HFFc6 (cell line): ENCODE measurements around the gene ZNF497. TPM values are rescaled to one million over a fixed set of nuclear protein-coding genes. Genes with fewer than 3 reads are reported as not detected.
A peak's percentile ranks its signal among the peaks of the same experiment; 100 is the strongest.
"Not testable (repeated sequence)": the region's sequence is repeated elsewhere in the genome, so short reads cannot be mapped to it uniquely, and the experiment has no call there.

ENCODE experiments used
- DNase-seq: peaks from one replicate; pipeline ENCODE4 v3.0.0-alpha.2; 2018
- H3K27ac Mint-ChIP-seq: 2 replicates; pipeline ENCODE4 v1.8.0; 2020; ENCODE audit warnings: mild to moderate bottlenecking, mixed read lengths
- H3K27me3 Mint-ChIP-seq: 2 replicates; pipeline ENCODE4 v1.8.0; 2021; ENCODE audit warnings: mild to moderate bottlenecking, moderate library complexity, mixed read lengths; ENCODE audit not compliant: insufficient read depth
- H3K36me3 Mint-ChIP-seq: 2 replicates; pipeline ENCODE4 v1.8.0; 2021; ENCODE audit warnings: low read depth, mixed read lengths
- H3K4me1 Mint-ChIP-seq: 2 replicates; pipeline ENCODE4 v1.8.0; 2020; ENCODE audit warnings: low read depth, mixed read lengths
- H3K4me3 Mint-ChIP-seq: 2 replicates; pipeline ENCODE4 v1.8.0; 2020; ENCODE audit warnings: mild to moderate bottlenecking, moderate library complexity, mixed read lengths
- H3K9me3 Mint-ChIP-seq: 2 replicates; pipeline ENCODE4 v1.8.0; 2020; ENCODE audit warnings: mild to moderate bottlenecking, mixed read lengths
- total RNA-seq, 6 experiments: library from RNA; stranded (reverse); fragmentation: NEBNext Ultra II Directional; extraction: Animal tissue kit (Norgen Biotek cat#: 25700); gene quantifications; 2 replicates in 1 of 6; 3 replicates in 5 of 6; pipeline ENCODE4 v1.2.3, GENCODE V29; 2021
- TF ChIP-seq, protein P1 (sequence below): fragments of 200-600 bp; sonication (generic); IDR thresholded peaks from 2 replicates; pipeline ENCODE4 v1.5.0; 2021; ENCODE audit warnings: antibody characterized with exemption, mild to moderate bottlenecking

ZNF497 gene
- total RNA-seq, 6 experiments from 2014 or later = 0.16 to 0.35 (median 0.27) TPM

DNA sequence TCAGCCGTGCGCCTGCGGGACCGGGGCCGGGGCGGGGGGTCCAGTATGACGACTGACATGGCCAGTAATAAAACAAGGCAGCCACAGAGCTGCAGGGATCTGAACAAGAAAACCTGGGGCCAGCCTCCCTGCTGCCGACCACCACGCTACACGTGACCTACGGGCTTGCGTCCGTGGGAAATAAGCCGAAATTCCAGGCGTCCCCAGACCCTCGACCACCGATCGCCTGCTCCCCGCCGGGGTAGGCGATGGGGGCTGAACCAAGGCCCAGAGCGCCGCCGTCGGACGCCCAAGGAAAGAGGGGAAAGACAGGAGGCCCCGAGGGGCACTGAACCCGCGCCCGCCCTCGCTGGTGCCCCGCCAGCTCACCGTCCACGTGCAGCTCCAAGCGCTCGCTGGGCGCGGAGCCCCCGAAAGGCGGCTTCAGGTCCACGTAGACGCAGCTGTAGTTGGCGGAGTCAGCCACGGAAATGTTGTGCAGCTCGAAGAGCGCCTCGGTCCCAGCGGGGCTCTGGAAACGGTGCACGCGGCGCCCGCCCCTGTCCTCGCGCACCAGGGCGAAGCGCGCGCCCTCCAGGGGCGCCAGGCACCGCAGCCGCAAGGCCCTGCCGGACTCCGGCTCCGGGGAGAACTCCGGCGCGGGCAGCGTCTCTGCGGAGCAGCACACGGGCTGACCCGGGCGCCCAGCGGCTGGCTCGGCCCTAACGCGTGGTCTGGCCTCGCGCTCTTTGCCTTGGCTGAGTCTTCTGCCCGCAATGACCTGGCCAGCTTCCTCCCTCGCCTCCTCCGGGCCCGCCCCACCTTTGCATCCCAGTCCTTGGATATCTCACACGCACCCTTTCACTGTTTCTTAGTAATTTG lies 12.3 kb downstream of the ZNF497 start:
- TF ChIP-seq, protein P1, sequence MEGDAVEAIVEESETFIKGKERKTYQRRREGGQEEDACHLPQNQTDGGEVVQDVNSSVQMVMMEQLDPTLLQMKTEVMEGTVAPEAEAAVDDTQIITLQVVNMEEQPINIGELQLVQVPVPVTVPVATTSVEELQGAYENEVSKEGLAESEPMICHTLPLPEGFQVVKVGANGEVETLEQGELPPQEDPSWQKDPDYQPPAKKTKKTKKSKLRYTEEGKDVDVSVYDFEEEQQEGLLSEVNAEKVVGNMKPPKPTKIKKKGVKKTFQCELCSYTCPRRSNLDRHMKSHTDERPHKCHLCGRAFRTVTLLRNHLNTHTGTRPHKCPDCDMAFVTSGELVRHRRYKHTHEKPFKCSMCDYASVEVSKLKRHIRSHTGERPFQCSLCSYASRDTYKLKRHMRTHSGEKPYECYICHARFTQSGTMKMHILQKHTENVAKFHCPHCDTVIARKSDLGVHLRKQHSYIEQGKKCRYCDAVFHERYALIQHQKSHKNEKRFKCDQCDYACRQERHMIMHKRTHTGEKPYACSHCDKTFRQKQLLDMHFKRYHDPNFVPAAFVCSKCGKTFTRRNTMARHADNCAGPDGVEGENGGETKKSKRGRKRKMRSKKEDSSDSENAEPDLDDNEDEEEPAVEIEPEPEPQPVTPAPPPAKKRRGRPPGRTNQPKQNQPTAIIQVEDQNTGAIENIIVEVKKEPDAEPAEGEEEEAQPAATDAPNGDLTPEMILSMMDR = no peak
- peaks cover 21% of the 10 kb centered on the region for H3K4me1 Mint-ChIP-seq

GRCh38 chr19:58349590-58349989 lies 13.0 kb downstream of the ZNF497 start:
- TF ChIP-seq, protein P1 = no peak
- DNase-seq = no peak
- peaks cover 21% of the 10 kb centered on the region for H3K4me1 Mint-ChIP-seq
- peaks cover 16% of the 10 kb centered on the region; the same call in 1 of the 2 replicates for H3K36me3 Mint-ChIP-seq
- no peak overlapping the region for H3K4me3 Mint-ChIP-seq
- peaks cover 4% of the 10 kb centered on the region; the same call in 1 of the 2 replicates for H3K9me3 Mint-ChIP-seq
- H3K27ac Mint-ChIP-seq = no peak overlapping the region
- peaks cover 9% of the 10 kb centered on the region for H3K27me3 Mint-ChIP-seq

More for the DNA sequence above, 12.3 kb downstream of the ZNF497 start:
- no peak for DNase-seq
- peaks cover 4% of the 10 kb centered on the region; the same call in 1 of the 2 replicates for H3K9me3 Mint-ChIP-seq
- H3K36me3 Mint-ChIP-seq = peaks cover 16% of the 10 kb centered on the region; the same call in 1 of the 2 replicates
- no peak overlapping the region for H3K27ac Mint-ChIP-seq
- peaks cover 9% of the 10 kb centered on the region for H3K27me3 Mint-ChIP-seq
- H3K4me3 Mint-ChIP-seq = no peak overlapping the region

GRCh38 chr19:58348080-58348479 lies 14.5 kb downstream of the ZNF497 start:
- H3K27me3 Mint-ChIP-seq, DNase-seq, H3K9me3 Mint-ChIP-seq: not testable (repeated sequence)
- peak overlapping the region; percentile 98 for H3K4me3 Mint-ChIP-seq
- peaks cover 16% of the 10 kb centered on the region; the same call in 1 of the 2 replicates for H3K36me3 Mint-ChIP-seq
- peak overlapping the region; percentile 71 for H3K27ac Mint-ChIP-seq
- H3K4me1 Mint-ChIP-seq = peaks cover 21% of the 10 kb centered on the region

DNA sequence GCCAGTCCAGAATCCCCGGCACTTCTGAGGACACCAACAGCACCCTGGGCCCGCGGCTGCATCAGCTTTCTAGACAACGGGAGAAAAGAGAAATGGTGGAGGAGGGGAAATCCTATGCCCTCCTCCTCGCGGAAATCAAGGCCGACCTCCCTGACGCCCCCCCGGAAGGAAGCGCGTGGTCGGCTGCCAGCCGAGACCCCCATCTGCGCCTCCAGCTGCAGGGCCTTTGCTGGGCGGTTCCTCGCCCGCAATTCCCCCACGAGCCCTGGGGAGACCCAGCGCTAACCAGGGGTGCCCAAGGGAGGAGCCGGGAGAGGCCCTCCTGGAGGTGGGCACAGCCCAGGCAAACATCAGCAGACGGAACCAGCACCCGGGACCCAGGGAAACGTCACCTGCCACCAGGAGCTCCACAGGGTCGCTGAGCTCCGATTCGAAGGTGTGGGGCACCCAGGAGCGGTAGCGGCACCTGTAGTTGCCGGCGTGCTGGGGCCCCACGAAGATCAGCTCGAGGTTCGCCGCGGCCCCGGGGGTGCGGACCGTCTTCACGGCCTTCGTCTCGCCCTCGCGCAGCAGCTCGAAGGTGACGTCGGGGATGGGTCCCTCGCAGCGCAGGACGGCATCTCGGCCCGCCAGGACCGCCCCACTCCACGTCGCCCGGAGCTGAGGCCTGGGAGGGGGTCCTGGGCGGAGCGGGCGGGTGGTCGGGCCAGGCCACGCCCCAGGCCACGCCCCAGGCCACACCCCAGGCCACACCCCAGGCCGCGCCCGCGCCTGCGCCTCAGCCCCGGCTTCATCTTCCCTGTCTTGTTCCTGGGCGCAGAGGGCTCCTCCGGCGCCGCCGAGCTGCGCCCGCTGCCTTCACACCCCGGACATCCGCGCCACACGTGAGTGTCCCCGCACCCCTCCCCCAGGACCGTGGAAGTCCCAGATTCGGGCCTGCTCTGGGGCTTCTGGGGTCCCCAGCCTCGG lies 15.3 kb downstream of the ZNF497 start:
- H3K4me1 Mint-ChIP-seq = peaks cover 24% of the 10 kb centered on the region
- H3K9me3 Mint-ChIP-seq = peaks cover 4% of the 10 kb centered on the region; the same call in 1 of the 2 replicates
- peak overlapping the region; percentile 71 for H3K27ac Mint-ChIP-seq
- H3K4me3 Mint-ChIP-seq = peak overlapping the region; percentile 98
- H3K36me3 Mint-ChIP-seq = peaks cover 17% of the 10 kb centered on the region
- peaks cover 9% of the 10 kb centered on the region for H3K27me3 Mint-ChIP-seq
- peak; percentile 32 for DNase-seq
- TF ChIP-seq, protein P1 = no peak

DNA sequence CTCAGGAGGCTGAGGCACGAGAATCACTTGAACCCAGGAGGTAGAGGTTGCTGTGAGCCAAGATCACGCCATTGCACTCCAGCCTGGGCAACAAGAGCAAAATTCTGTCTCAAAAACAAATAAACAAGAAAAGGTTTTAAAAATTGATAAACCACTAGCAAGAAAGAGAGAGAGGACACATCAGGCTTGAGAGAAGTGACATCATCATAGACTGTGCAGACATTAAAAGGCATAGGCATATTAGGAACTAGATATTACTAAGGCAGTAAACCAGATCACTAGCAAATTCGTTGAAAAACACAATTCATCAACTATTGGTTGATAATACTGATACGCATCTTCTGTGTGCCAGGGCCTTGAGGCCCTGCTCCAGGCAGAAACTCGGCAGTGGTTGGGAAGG lies 17.0 kb downstream of the ZNF497 start:
- TF ChIP-seq, protein P1 = no peak
- H3K9me3 Mint-ChIP-seq = peaks cover 8% of the 10 kb centered on the region
- H3K4me1 Mint-ChIP-seq = peaks cover 27% of the 10 kb centered on the region
- H3K4me3 Mint-ChIP-seq = peak overlapping the region; percentile 98
- peaks cover 28% of the 10 kb centered on the region for H3K36me3 Mint-ChIP-seq
- H3K27ac Mint-ChIP-seq = peak overlapping the region; percentile 41
- peaks cover 12% of the 10 kb centered on the region for H3K27me3 Mint-ChIP-seq
- no peak for DNase-seq
